AG04449 (cell line): Measurements from ENCODE around the gene RBM28.

Experiments
- CTCF ChIA-PET: fragments of 350-600 bp; formaldehyde crosslinking; extraction: SDS; loops from one replicate; lab custom pipeline; 2021; ENCODE audit warnings: antibody characterized with exemption; lab: Yijun Ruan, JAX
- POLR2A ChIA-PET: fragments of 400-600, 350-600 bp; formaldehyde crosslinking; extraction: SDS; loops from one replicate; lab custom pipeline; 2020; ENCODE audit warnings: antibody characterized with exemption, inconsistent platforms; lab: Yijun Ruan, JAX
- DNase-seq: peaks from one replicate; pipeline ENCODE4 v3.0.0-alpha.2; 2010; ENCODE audit warnings: low read depth, low spot score
- H3K4me3 ChIP-seq: 2 replicates; pipeline ENCODE4 v1.5.1; 2011; ENCODE audit warnings: low read depth, mild to moderate bottlenecking, control low read depth, low read length
- CTCF ChIP-seq: IDR thresholded peaks from one replicate; pipeline ENCODE4 v1.5.1; 2011; ENCODE audit warnings: mild to moderate bottlenecking, moderate library complexity, low read length, control low read depth, inconsistent platforms; ENCODE audit not compliant: insufficient read depth; ENCODE audit errors: missing control alignments

The RBM28 gene

GRCh38 chr7:128389618-128390329 is 46.1 kb upstream of the RBM28 start:
- TF ChIP-seq CTCF: no peak
- DNase-seq: no peak
- ChIA-PET POLR2A (no interaction called here), CTCF (interaction anchor here (0.8 to 13.2 kb wide), 13 partner anchors 10 to 1587 kb away, joined by 3 to 690 read pairs (median 8); partner anchors contain the start of gene RBM28)
- no peak overlapping the region for H3K4me3 ChIP-seq

GRCh38 chr7:128389085-128389617 is 45.4 kb upstream of the RBM28 start:
- CTCF ChIA-PET: interaction anchor here (0.8 to 13.2 kb wide), 13 partner anchors 9 to 1586 kb away, joined by 3 to 690 read pairs (median 7); partner anchors contain the start of gene RBM28
- no peak overlapping the region for H3K4me3 ChIP-seq
- DNase-seq: no peak
- POLR2A ChIA-PET: no interaction called here
- no peak for TF ChIP-seq CTCF

GRCh38 chr7:128388145-128388485 is 44.4 kb upstream of the RBM28 start:
- H3K4me3 ChIP-seq: no peak overlapping the region
- ChIA-PET POLR2A (interaction anchor here (0.9 to 2.3 kb wide), 3 partner anchors 16 to 41 kb away, joined by 3 to 9 read pairs (median 3); no protein-coding TSS in a partner anchor), CTCF (interaction anchor here (0.7 to 13.2 kb wide), 21 partner anchors 11 to 1585 kb away, joined by 3 to 690 read pairs (median 8); partner anchors contain the start of genes IMPDH1 and RBM28)
- TF ChIP-seq CTCF: no peak
- no peak for DNase-seq

- TF ChIP-seq CTCF: peak; percentile 89
- DNase-seq: no peak
- H3K4me3 ChIP-seq: no peak overlapping the region
- ChIA-PET POLR2A (interaction anchor here (0.9 to 2.3 kb wide), 5 partner anchors 17 to 68 kb away, joined by 3 to 9 read pairs (median 3); partner anchors contain the start of genes HILPDA and IMPDH1), CTCF (interaction anchor here (0.7 to 13.2 kb wide), 28 partner anchors 10 to 1585 kb away, joined by 3 to 690 read pairs (median 4); partner anchors contain the start of genes IMPDH1 and RBM28)
Measured at GRCh38 chr7:128387216-128388144, 43.8 kb upstream of the RBM28 start.

GRCh38 chr7:128385988-128386925 is 42.5 kb upstream of the RBM28 start:
- no peak overlapping the region for H3K4me3 ChIP-seq
- no peak for TF ChIP-seq CTCF
- no peak for DNase-seq
- ChIA-PET POLR2A (interaction anchor here (1.1 to 2.3 kb wide), 4 partner anchors 23 to 69 kb away, joined by 3 to 9 read pairs (median 4); partner anchors contain the start of genes HILPDA and IMPDH1), CTCF (interaction anchor here (0.8 to 13.2 kb wide), 16 partner anchors 9 to 1583 kb away, joined by 3 to 690 read pairs (median 14); partner anchors contain the start of genes IMPDH1 and RBM28)
